K562 (cell line): ENCODE results near the gene PLEKHG5. TPM values are rescaled to one million over a fixed set of nuclear protein-coding genes. Genes with fewer than 3 reads are reported as not detected.
A peak's percentile ranks its signal among the peaks of the same experiment; 100 is the strongest.

Experiments
- ATAC-seq: fragments of 200-7000 bp; cut with Tn5 transposase; 3 replicates; pipeline ENCODE4 v1.9.1; 2020; ENCODE audit warnings: moderate library complexity
- BruUV-seq: library from RNA; stranded (reverse); fragments of 400-500 nt; replicated peaks from 2 replicates; lab custom pipeline; 2021; lab: Mats Ljungman, UMichigan
- CTCF ChIA-PET: fragments of 300-600 bp; formaldehyde crosslinking; extraction: SDS; loops from one replicate; lab custom pipeline; 2021; ENCODE audit warnings: low intra/inter-chr PET ratio; lab: Yijun Ruan, JAX
- POLR2A ChIA-PET: fragments of 300-600, 350-650 bp; sonication (Branson Sonifier 250); formaldehyde crosslinking; extraction: SDS; loops from one replicate; lab custom pipeline; 2021; ENCODE audit warnings: antibody characterized with exemption, inconsistent platforms; lab: Yijun Ruan, JAX
- DNase-seq, 4 experiments: peaks; one replicate each; pipeline versions ENCODE4 v3.0.0 to v3.0.0-alpha.2; 2011 to 2018; ENCODE audit warnings: low spot score in 3 of 4, mixed read lengths in 3 of 4; ENCODE audit errors: extremely low read depth in 1 of 4
- FAIRE-seq: peaks from 2 replicates; lab custom pipeline; 2011; peaks lifted over from hg19 to GRCh38; lab: Jason Lieb, UNC
- H2AFZ ChIP-seq: 2 replicates; pipeline ENCODE4 v1.6.0; 2011; ENCODE audit warnings: low read depth, low read length, control low read depth, inconsistent platforms
- H3K27ac ChIP-seq: fragments of 200-600 bp; 3 replicates; pipeline ENCODE4 v1.8.0; 2011; ENCODE audit warnings: low read depth, mild to moderate bottlenecking, control low read depth, inconsistent platforms, low read length, moderate library complexity, mixed read lengths; ENCODE audit errors: extremely low read depth
- H3K27me3 ChIP-seq, 2 experiments: fragments of 300-600 bp in 1 of 2; 2 replicates in 1 of 2; 3 replicates in 1 of 2; pipeline versions ENCODE4 v1.6.0 to v1.8.0; 2011; ENCODE audit warnings: inconsistent platforms in 2 of 2, low read length in 2 of 2, mild to moderate bottlenecking in 1 of 2, mixed read lengths in 1 of 2, moderate library complexity in 1 of 2; ENCODE audit not compliant: control insufficient read depth in 2 of 2, insufficient read depth in 2 of 2
- H3K36me3 ChIP-seq: fragments of 300-600 bp; 3 replicates; pipeline ENCODE4 v1.8.0; 2011; ENCODE audit warnings: mild to moderate bottlenecking, low read length, inconsistent platforms; ENCODE audit not compliant: control insufficient read depth, insufficient read depth
- H3K4me1 ChIP-seq, 2 experiments: fragments of 200-600 bp in 1 of 2; replicated peaks in 1 of 2; 2 replicates in 1 of 2; 3 replicates in 1 of 2; pipeline versions ENCODE4 v1.5.1 to v1.8.0; 2011; ENCODE audit warnings: inconsistent platforms in 2 of 2, low read length in 2 of 2, mild to moderate bottlenecking in 1 of 2, mixed read lengths in 1 of 2, moderate library complexity in 1 of 2; ENCODE audit not compliant: control insufficient read depth in 2 of 2, insufficient read depth in 2 of 2
- H3K4me2 ChIP-seq: 2 replicates; pipeline ENCODE4 v1.6.1; 2011; ENCODE audit warnings: low read length, control low read depth, inconsistent platforms, mixed read lengths; ENCODE audit not compliant: insufficient read depth
- H3K4me3 ChIP-seq: fragments of 200-600 bp; sonication (generic), shearing (Covaris generic); 2 replicates; pipeline ENCODE4 v1.5.1; 2016; ENCODE audit warnings: control low read depth, inconsistent platforms
- H3K79me2 ChIP-seq: fragments of 200-600 bp; 3 replicates; pipeline ENCODE4 v1.8.0; 2011; ENCODE audit warnings: low read length, inconsistent platforms; ENCODE audit not compliant: control insufficient read depth, insufficient read depth
- H3K9ac ChIP-seq, 2 experiments: 2 replicates each; pipeline versions ENCODE4 v1.6.0 to v1.6.1; 2011; ENCODE audit warnings: low read depth in 2 of 2, low read length in 2 of 2, control low read depth in 1 of 2, inconsistent platforms in 1 of 2, mild to moderate bottlenecking in 1 of 2, mixed read lengths in 1 of 2; ENCODE audit not compliant: insufficient read depth in 1 of 2
- H3K9me1 ChIP-seq: one replicate; pipeline ENCODE4 v1.6.0; 2011; ENCODE audit warnings: inconsistent platforms, mild to moderate bottlenecking, low read length, moderate library complexity; ENCODE audit not compliant: control insufficient read depth, insufficient read depth
- H3K9me3 ChIP-seq: replicated peaks from 2 replicates; pipeline ENCODE4 v1.5.1; 2011; ENCODE audit warnings: low read depth, low read length, inconsistent platforms; ENCODE audit not compliant: control insufficient read depth, insufficient read depth
- H4K20me1 ChIP-seq: replicated peaks from 2 replicates; pipeline ENCODE4 v1.6.1; 2011; ENCODE audit warnings: low read length, inconsistent platforms, mixed read lengths; ENCODE audit not compliant: control insufficient read depth, insufficient read depth
- BRD9 ChIP-seq: fragments of 450-650 bp; IDR thresholded peaks from 2 replicates; pipeline ENCODE4 v1.6.1; 2018; ENCODE audit warnings: low read depth; ENCODE audit not compliant: partially characterized antibody
- EZH2 ChIP-seq: IDR thresholded peaks from 2 replicates; pipeline ENCODE4 v1.6.1; 2012; ENCODE audit warnings: low read depth, mild to moderate bottlenecking, inconsistent platforms, low read length, borderline replicate concordance
- MYBL2 ChIP-seq, 2 experiments: fragments of 450-650 bp in 1 of 2; sonication (generic) in 1 of 2; formaldehyde crosslinking in 1 of 2; IDR thresholded peaks; 2 replicates each; pipeline versions ENCODE4 v1.6.1 to v1.8.1; 2017 to 2022; ENCODE audit warnings: borderline replicate concordance in 1 of 2, inconsistent platforms in 1 of 2, low read depth in 1 of 2, mild to moderate bottlenecking in 1 of 2, missing genetic modification reagents in 1 of 2, moderate library complexity in 1 of 2
- PCBP1 ChIP-seq: fragments of 200-400 bp; formaldehyde crosslinking; IDR thresholded peaks from 2 replicates; pipeline ENCODE4 v1.6.1; 2018; ENCODE audit warnings: mild to moderate bottlenecking, low read depth, low read length; ENCODE audit not compliant: poor library complexity, severe bottlenecking
- YY1 ChIP-seq, 3 experiments: IDR thresholded peaks; 2 replicates each; pipeline ENCODE4 v1.6.1; 2011; ENCODE audit warnings: low read length in 2 of 3, mild to moderate bottlenecking in 2 of 3, moderate library complexity in 2 of 3, borderline replicate concordance in 1 of 3, control low read depth in 1 of 3, low read depth in 1 of 3; ENCODE audit not compliant: insufficient read depth in 3 of 3, insufficient replicate concordance in 2 of 3, control insufficient read depth in 1 of 3, insufficient read length in 1 of 3; ENCODE audit errors: extremely low read depth in 1 of 3
- WGBS: fragments of 100-300 bp; shearing (Covaris generic); methylation state at CpG from one replicate; pipeline ENCODE4 v1.1.6; 2016; ENCODE audit warnings: low coverage, mixed read lengths; ENCODE audit not compliant: insufficient coverage; ENCODE audit errors: missing lambda C conversion rate; 5-methylcytosine and 5-hydroxymethylcytosine counted together
- in situ Hi-C: fragments of 300-500 bp; cut with MboI; formaldehyde crosslinking; loops from 4 replicates; pipeline ENCODE4 v1.15.0; 2018; ENCODE audit warnings: inconsistent platforms, mixed read lengths
- intact Hi-C: fragments of 100-400 bp; cut with micrococcal nuclease; formaldehyde crosslinking; loops from 2 replicates; pipeline ENCODE4 v1.14.2; 2022
- polyA plus RNA-seq, 8 experiments: library from polyadenylated mRNA; depleted of rRNA in 4 of 8; stranded (reverse) in 5 of 8; unstranded in 3 of 8; fragments of >200 nt; fragmentation: Nextera tagmentation in 2 of 8; fragmentation: Illumina TruSeq in 1 of 8; extraction: Ambion mirVana in 2 of 8; extraction: Trizol in 1 of 8; gene quantifications; 2 replicates each; pipeline versions ENCODE4 v1.2.1 to v1.2.3, GENCODE V29; 2011 to 2014; ENCODE audit warnings: inconsistent platforms in 1 of 8, missing spikeins in 1 of 8
- total RNA-seq, 7 experiments: library from RNA; depleted of rRNA in 6 of 7; stranded (reverse); fragments of >200 nt in 6 of 7; fragmentation: Illumina TruSeq in 2 of 7; extraction: Trizol in 2 of 7; gene quantifications; 2 replicates each; pipeline versions ENCODE4 v1.2.1 to v1.2.3, GENCODE V29; 2011 to 2021; ENCODE audit warnings: low replicate concordance in 1 of 7
- TF ChIP-seq, protein P1 (sequence below): fragments of 450-650 bp; IDR thresholded peaks from 2 replicates; pipeline ENCODE4 v1.6.1; 2018; ENCODE audit warnings: mild to moderate bottlenecking, low read depth; ENCODE audit not compliant: partially characterized antibody
- TF ChIP-seq, protein P2 (sequence below), 3 experiments: IDR thresholded peaks in 2 of 3; conservative IDR thresholded peaks in 1 of 3; 2 replicates each; pipeline ENCODE4 v1.5.1; 2011 to 2012; ENCODE audit warnings: low read length in 3 of 3, mild to moderate bottlenecking in 3 of 3, control low read depth in 2 of 3, improper control_type of control experiment in 1 of 3, inconsistent platforms in 1 of 3, low read depth in 1 of 3, mixed read lengths in 1 of 3, moderate library complexity in 1 of 3; ENCODE audit not compliant: insufficient read depth in 2 of 3
- TF ChIP-seq, protein P3 (sequence below): fragments of 250-450 bp; sonication (Bioruptor Pico); IDR thresholded peaks from 2 replicates; pipeline ENCODE4 v1.5.0; 2020; ENCODE audit warnings: mild to moderate bottlenecking
- TF ChIP-seq, protein P4 (sequence below): fragments of 450-650 bp; formaldehyde crosslinking; IDR thresholded peaks from 2 replicates; pipeline ENCODE4 v1.4.0; 2020; ENCODE audit warnings: mild to moderate bottlenecking, mixed read lengths

Gene PLEKHG5
- total and polyA plus RNA-seq, 9 of the 15 experiments (the other 6 are each of a cell fraction or from before 2014, with no cell fraction given): 0.04 to 0.29 (median 0.09) TPM; not detected in 3

DNA sequence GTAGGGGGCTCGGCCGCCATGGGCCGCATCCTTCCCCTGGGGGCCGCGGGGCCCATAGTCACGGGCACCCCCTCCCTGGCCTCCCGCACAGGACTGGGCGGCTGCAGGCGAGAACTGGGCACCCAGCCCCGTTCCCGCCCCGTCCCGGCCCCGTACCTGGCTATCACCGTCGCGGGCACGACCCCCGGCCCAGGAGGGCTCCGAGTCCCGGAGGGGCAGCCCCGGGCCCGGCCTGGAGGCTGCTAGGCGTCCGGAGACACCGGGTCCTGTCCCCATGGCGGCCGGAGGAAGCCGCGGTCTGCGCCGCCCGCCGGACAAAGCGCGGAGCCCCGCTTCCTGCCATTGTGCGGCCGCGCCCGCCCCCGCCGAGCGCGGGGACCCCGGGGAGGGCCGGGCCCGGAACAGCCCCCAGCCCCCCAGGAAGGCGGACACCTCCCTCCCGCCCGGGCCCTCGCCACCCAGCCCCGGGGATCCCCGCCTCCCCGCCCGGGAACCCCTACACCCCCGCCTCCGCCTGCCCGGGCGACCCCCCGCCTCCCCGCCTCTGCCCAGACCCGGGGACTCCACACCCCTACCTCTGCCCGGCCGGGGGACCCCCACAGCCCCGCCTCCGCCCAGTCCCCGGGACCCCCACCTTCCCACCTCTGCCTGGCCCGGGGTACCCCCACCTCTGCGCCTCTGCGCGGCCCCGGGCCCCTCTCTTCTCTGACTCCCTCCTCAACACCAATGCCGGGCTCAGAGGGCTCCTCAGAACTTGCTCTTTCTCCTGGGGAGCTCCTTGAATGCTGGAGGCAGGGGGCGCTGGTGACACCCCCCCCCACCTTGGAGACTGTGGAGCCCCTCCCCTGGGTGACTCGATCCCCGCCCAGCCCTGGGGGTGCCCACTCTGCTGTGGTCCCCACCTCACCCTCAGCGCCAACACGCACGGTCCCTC is 6.0 kb downstream of the PLEKHG5 start:
- Histone ChIP-seq H3K36me3 (no peaks in the 10 kb centered on the region), H3K27ac (no peak overlapping the region), H3K27me3 (peaks cover 47 to 76% of the 10 kb centered on the region in 2 experiments), H2AFZ (no peak overlapping the region), H3K9me1 (peaks cover 4% of the 10 kb centered on the region), H3K4me3 (no peak overlapping the region), H4K20me1 (peaks cover 18% of the 10 kb centered on the region), H3K9ac (0 out of 4 replicates have a peak overlapping the region, but pooled peaks of 1 of the 2 experiments have one; percentile 15), H3K79me2 (no peaks in the 10 kb centered on the region), H3K4me1 (peaks cover 4 to 41% of the 10 kb centered on the region in 2 experiments; a peak in 2 of 5 replicates), H3K4me2 (no peak overlapping the region), H3K9me3 (no peaks in the 10 kb centered on the region)
- ChIA-PET CTCF (interaction anchor here (0.5 to 2.9 kb wide), 6 partner anchors 38 to 733 kb away, joined by 3 to 31 read pairs (median 8); no protein-coding TSS in a partner anchor), POLR2A (no interaction called here)
- BruUV-seq: no TSS peak
- in situ Hi-C loops: loop anchor here (25.0 kb wide), 1 partner anchor 727 kb away; no protein-coding TSS in a partner anchor
- intact Hi-C loops: loop anchor here (1.0 to 5.0 kb wide), 5 partner anchors 17 to 161 kb away; partner anchors contain the start of genes NOL9 and TAS1R1
- WGBS: 5% methylated on average over 46 of the region's 80 CpGs
- FAIRE-seq (no peak), ATAC-seq (no peak), DNase-seq (peak in 2 of 4 experiments; percentile 48 to 54)
- TF ChIP-seq, protein P1, sequence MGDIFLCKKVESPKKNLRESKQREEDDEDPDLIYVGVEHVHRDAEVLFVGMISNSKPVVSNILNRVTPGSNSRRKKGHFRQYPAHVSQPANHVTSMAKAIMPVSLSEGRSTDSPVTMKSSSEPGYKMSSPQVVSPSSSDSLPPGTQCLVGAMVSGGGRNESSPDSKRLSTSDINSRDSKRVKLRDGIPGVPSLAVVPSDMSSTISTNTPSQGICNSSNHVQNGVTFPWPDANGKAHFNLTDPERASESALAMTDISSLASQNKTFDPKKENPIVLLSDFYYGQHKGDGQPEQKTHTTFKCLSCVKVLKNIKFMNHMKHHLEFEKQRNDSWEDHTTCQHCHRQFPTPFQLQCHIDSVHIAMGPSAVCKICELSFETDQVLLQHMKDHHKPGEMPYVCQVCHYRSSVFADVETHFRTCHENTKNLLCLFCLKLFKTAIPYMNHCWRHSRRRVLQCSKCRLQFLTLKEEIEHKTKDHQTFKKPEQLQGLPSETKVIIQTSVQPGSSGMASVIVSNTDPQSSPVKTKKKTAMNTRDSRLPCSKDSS: no peak
- TF ChIP-seq, protein P2, sequence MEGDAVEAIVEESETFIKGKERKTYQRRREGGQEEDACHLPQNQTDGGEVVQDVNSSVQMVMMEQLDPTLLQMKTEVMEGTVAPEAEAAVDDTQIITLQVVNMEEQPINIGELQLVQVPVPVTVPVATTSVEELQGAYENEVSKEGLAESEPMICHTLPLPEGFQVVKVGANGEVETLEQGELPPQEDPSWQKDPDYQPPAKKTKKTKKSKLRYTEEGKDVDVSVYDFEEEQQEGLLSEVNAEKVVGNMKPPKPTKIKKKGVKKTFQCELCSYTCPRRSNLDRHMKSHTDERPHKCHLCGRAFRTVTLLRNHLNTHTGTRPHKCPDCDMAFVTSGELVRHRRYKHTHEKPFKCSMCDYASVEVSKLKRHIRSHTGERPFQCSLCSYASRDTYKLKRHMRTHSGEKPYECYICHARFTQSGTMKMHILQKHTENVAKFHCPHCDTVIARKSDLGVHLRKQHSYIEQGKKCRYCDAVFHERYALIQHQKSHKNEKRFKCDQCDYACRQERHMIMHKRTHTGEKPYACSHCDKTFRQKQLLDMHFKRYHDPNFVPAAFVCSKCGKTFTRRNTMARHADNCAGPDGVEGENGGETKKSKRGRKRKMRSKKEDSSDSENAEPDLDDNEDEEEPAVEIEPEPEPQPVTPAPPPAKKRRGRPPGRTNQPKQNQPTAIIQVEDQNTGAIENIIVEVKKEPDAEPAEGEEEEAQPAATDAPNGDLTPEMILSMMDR (IDR thresholded peaks at IDR 0.05 in 2 of 3, conservative IDR thresholded peaks at IDR 0.05 in 1 of 3; ENCODE audit: insufficient read depth in 2 of 3, low read depth in 1 of 3, low read length in 3 of 3): 0 out of 6 replicates have a peak, but pooled peaks of 1 of the 3 experiments have one; percentile 6
- TF ChIP-seq YY1 (IDR thresholded peaks at IDR 0.05; ENCODE audit: borderline replicate concordance in 1 of 3, control insufficient read depth in 1 of 3, extremely low read depth in 1 of 3, insufficient read depth in 3 of 3, insufficient read length in 1 of 3, insufficient replicate concordance in 2 of 3, low read depth in 1 of 3, low read length in 2 of 3) (peak in 1 of 3 experiments; percentile 10), BRD9 (no peak), EZH2 (peak; percentile 75; the same call in 1 of the 2 replicates), MYBL2 (IDR thresholded peaks at IDR 0.05; ENCODE audit: low read depth) (no peak), MYBL2 (CRISPR knock-in tag; IDR thresholded peaks at IDR 0.05; ENCODE audit: borderline replicate concordance) (no peak), PCBP1 (peak; percentile 24)
- TF ChIP-seq, protein P3, sequence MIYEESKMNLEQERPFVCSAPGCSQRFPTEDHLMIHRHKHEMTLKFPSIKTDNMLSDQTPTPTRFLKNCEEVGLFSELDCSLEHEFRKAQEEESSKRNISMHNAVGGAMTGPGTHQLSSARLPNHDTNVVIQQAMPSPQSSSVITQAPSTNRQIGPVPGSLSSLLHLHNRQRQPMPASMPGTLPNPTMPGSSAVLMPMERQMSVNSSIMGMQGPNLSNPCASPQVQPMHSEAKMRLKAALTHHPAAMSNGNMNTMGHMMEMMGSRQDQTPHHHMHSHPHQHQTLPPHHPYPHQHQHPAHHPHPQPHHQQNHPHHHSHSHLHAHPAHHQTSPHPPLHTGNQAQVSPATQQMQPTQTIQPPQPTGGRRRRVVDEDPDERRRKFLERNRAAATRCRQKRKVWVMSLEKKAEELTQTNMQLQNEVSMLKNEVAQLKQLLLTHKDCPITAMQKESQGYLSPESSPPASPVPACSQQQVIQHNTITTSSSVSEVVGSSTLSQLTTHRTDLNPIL (CRISPR knock-in tag): no peak
- TF ChIP-seq, protein P4, sequence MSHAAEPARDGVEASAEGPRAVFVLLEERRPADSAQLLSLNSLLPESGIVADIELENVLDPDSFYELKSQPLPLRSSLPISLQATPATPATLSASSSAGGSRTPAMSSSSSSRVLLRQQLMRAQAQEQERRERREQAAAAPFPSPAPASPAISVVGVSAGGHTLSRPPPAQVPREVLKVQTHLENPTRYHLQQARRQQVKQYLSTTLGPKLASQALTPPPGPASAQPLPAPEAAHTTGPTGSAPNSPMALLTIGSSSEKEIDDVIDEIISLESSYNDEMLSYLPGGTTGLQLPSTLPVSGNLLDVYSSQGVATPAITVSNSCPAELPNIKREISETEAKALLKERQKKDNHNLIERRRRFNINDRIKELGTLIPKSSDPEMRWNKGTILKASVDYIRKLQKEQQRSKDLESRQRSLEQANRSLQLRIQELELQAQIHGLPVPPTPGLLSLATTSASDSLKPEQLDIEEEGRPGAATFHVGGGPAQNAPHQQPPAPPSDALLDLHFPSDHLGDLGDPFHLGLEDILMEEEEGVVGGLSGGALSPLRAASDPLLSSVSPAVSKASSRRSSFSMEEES (CRISPR knock-in tag): no peak
